ENCODE results near the gene VRK3. TPM values are rescaled to one million over a fixed set of nuclear protein-coding genes. Genes with fewer than 3 reads are reported as not detected.
"Not testable (repeated sequence)": the region's sequence is repeated elsewhere in the genome, so short reads cannot be mapped to it uniquely, and the experiment has no call there.

Gene VRK3, protein sequence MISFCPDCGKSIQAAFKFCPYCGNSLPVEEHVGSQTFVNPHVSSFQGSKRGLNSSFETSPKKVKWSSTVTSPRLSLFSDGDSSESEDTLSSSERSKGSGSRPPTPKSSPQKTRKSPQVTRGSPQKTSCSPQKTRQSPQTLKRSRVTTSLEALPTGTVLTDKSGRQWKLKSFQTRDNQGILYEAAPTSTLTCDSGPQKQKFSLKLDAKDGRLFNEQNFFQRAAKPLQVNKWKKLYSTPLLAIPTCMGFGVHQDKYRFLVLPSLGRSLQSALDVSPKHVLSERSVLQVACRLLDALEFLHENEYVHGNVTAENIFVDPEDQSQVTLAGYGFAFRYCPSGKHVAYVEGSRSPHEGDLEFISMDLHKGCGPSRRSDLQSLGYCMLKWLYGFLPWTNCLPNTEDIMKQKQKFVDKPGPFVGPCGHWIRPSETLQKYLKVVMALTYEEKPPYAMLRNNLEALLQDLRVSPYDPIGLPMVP
- total RNA-seq (10 to 100 TPM; 15.1 to 34.9 (median 24.8) TPM), polyA plus RNA-seq (10 to 100 TPM; 16.3 to 23.0 TPM)
- long read RNA-seq, donor 1, transcript VRK3-217 (15 exons, 2,126 nt), result major isoform, 7 of 15 reads
- long read RNA-seq, donor 1, partial matches to known transcripts, result 0 of 15 reads
- long read RNA-seq, donor 1, other reads (novel, unspliced or antisense), result 6 of 15 reads
- long read RNA-seq, donor 2, partial matches to known transcripts, result 4 of 22 reads
- long read RNA-seq, donor 2, other reads (novel, unspliced or antisense), result 11 of 22 reads
- long read RNA-seq, donor 3, transcript VRK3-217 (15 exons, 2,126 nt), result major isoform, 6 of 20 reads
- long read RNA-seq, donor 3, partial matches to known transcripts, result 6 of 20 reads
- long read RNA-seq, donor 3, other reads (novel, unspliced or antisense), result 4 of 20 reads

DNA sequence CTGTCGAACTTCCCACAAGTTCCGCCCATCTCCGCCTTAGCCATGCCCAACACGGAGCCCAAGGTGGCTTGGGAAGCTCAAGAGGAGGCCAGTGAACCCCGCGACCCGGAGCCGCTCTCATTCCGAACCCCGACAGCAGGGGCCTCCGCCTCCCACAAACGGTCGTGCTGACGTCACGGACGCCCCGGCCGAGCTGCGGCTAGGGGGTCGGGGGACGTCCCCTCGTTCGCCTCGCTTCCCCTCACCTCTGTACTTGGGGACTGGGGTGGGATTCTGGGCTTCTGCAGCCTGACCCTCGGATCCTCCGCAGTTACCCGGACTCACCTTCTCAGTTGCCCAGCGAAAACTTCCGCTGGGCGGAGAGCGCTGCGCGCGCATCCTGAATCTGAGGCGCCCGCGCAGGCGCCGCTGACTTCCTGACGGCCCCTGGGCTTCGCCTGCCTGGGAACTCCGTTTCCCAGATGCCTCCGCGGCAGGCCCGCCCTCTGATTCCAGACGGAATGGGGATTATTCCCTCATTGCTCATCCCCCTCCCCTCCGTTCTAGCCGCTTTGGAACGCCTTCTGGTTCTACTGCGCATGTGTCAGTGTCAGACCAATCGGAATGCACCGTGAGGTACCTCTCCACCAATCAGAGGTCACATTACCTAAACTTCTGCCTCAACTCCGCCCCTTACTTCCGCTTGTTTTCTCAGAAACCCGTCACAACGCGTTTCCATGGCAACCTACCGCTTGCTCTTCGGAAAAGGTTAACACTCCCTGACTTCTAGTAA, at the start of gene VRK3:
TSS of gene VRK3 (minus strand) at position 351 of the 772 bp plus-strand sequence. CDS start 9,210 bp downstream, outside the sequence.
- ATAC-seq, result peak; percentile 96 to 99 (median 98)
- no peaks in the 10 kb centered on the region for H3K27me3 ChIP-seq
- peak within 1 kb of the TSS; percentile 73 to 99 (median 92) for H3K4me3 ChIP-seq
- 0% methylated on average over 59 of the region's 59 CpGs for WGBS, 2 donors
- intact Hi-C loops (cut with DNase I), result no loop called here
- peaks cover 5 to 43% (median 28%) of the 10 kb centered on the region in 9 donors for H3K4me1 ChIP-seq
- DNase-seq, result peak; percentile 99 to 100
- H3K36me3 ChIP-seq, result peaks cover 0 to 24% (median 3%) of the 10 kb centered on the region in 9 donors
- H3K9me3 ChIP-seq, result no peaks in the 10 kb centered on the region
- TF ChIP-seq, protein P1, sequence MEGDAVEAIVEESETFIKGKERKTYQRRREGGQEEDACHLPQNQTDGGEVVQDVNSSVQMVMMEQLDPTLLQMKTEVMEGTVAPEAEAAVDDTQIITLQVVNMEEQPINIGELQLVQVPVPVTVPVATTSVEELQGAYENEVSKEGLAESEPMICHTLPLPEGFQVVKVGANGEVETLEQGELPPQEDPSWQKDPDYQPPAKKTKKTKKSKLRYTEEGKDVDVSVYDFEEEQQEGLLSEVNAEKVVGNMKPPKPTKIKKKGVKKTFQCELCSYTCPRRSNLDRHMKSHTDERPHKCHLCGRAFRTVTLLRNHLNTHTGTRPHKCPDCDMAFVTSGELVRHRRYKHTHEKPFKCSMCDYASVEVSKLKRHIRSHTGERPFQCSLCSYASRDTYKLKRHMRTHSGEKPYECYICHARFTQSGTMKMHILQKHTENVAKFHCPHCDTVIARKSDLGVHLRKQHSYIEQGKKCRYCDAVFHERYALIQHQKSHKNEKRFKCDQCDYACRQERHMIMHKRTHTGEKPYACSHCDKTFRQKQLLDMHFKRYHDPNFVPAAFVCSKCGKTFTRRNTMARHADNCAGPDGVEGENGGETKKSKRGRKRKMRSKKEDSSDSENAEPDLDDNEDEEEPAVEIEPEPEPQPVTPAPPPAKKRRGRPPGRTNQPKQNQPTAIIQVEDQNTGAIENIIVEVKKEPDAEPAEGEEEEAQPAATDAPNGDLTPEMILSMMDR (IDR thresholded peaks at IDR 0.05), result peak in 4 of 9 donors; percentile 12 to 27 (median 16)
- peak within 1 kb of the TSS; percentile 70 to 96 (median 94) for H3K27ac ChIP-seq

DNA sequence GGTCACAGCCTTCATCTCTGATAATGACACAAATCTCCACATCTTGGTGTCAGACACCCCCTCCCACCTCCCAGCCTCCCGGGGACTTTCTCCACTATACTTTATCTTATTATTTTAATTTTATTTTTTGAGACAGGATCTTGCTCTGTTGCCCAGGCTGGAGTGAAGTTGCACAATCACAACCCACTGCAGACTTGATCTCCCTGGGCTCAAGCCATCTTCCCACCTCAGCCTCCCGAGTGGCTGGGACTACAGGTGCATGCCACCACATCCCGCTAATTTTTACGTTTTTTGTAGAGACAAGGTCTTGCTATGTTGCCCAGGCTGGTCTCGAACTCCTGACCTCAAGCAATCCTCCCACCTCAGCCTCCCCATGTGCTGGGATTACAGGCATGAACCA, 43.2 kb upstream of the VRK3 start:
- WGBS, 2 donors, result 78 to 81% methylated on average over 5 of the region's 5 CpGs
- H3K4me1 ChIP-seq; H3K9me3 ChIP-seq; ATAC-seq; H3K4me3 ChIP-seq; H3K27ac ChIP-seq; intact Hi-C loops (cut with DNase I); DNase-seq; H3K36me3 ChIP-seq: not testable (repeated sequence)
- H3K27me3 ChIP-seq, result peaks cover 0 to 26% (median 0%) of the 10 kb centered on the region in 7 donors

DNA sequence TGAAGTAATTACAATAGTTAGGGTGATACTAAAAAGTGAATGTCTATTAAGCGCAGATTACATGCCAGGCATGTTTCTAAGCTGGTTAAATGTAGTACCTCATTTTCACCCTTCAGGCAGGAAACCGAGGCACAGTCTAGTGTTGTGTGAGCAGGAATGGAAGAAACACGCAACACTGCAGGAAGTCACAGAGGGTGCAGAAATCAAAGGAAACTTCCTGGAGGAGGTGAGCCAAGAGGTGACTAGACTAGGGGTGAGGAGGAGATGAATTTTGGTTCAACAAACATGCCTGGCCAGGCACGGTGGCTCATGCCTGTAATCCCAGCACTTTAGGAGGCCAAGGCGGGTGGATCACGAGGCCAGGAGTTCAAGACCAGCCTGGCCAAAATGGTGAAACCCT, 42.4 kb upstream of the VRK3 start:
- DNase-seq (no peak), ATAC-seq (no peak)
- Histone ChIP-seq H3K4me1 (no peaks in the 10 kb centered on the region), H3K27ac (no peak overlapping the region), H3K27me3 (peaks cover 0 to 26% (median 0%) of the 10 kb centered on the region in 7 donors), H3K36me3 (no peaks in the 10 kb centered on the region), H3K9me3 (no peaks in the 10 kb centered on the region), H3K4me3 (no peak overlapping the region)
- 75 to 79% methylated on average over 6 of the region's 6 CpGs for whole genome bisulfite sequencing, 2 donors
- TF ChIP-seq, protein P1 (IDR thresholded peaks at IDR 0.05), result no peak
- intact Hi-C loops (cut with DNase I), result no loop called here

DNA sequence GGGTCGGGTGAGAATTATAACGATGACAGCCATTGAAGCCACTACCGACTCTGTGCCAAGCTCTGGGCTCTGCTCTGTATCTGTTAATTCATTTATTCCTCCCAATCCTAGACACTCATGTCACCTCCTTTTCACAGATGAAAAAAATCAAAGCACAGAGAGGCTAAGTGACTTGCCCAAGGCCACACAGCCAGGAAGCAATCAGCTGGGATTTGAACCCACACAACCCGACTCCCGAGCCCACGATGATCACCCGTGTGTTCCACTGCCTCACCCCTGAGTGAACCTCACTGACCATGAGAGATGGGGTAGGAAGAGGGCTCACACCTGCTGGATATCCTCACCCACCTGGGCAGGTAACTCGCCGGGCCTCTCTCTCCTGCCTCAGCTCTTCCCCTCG, 40.8 kb upstream of the VRK3 start:
- Histone ChIP-seq H3K27me3 (peaks cover 0 to 20% (median 0%) of the 10 kb centered on the region in 7 donors), H3K4me3 (no peak overlapping the region), H3K27ac (no peak overlapping the region), H3K4me1 (no peaks in the 10 kb centered on the region), H3K9me3 (peaks cover 0 to 3% (median 0%) of the 10 kb centered on the region in 11 donors), H3K36me3 (no peaks in the 10 kb centered on the region)
- WGBS, 2 donors, result 80 to 84% methylated on average over 10 of the region's 10 CpGs
- TF ChIP-seq, protein P1 (IDR thresholded peaks at IDR 0.05), result no peak
- intact Hi-C loops (cut with DNase I), result no loop called here
- DNase-seq (no peak), ATAC-seq (no peak)
